ENCODE data around the gene NDUFS2.

The NDUFS2 gene

DNA sequence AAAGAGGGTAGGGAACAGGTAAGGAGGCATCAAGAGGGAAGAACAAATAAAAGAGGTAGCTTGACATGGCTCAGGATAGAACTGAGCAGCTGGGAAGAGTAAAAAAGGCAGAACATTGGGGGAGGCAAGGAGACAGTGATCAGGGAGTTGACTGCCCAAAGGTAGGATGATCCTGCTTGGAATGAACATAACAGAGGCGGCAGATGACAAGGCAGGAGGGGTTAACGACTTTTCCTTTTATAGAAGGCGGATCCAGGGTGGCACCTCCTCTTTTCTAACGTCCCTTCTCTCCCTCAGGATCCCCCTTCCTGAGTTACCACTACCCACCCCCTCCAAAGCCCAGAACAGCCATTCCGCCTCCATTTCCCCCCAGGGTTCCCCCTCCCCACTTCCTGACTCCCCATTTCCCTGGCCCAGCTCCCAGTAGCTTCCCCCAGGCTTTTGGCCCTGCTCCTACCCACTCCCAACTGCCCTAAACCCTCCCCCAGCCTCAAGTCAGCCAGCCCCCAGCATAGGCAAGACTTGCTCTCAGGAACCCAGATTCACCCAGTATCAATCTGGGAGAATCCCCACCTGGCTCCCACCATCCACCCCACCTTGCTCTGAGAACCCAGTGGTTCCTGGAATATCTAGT lies 2.5 kb upstream of the NDUFS2 start:
- peak in 1 of 2 donors; percentile 39 for DNase-seq (ENCODE audit: low read depth in 2 of 2)
- H3K4me3 ChIP-seq (replicated peaks in 1 of 2; ENCODE audit: low read depth in 2 of 2, low read length in 2 of 2) = peak overlapping the region in 1 of 2 donors; percentile 22
- no peak for TF ChIP-seq CTCF (IDR thresholded peaks at IDR 0.05; ENCODE audit: low read depth, low read length)

GRCh38 chr1:161200421-161200991 lies 1.7 kb upstream of the NDUFS2 start:
- TF ChIP-seq CTCF (IDR thresholded peaks at IDR 0.05; ENCODE audit: low read depth, low read length) = no peak
- no peak overlapping the region for H3K4me3 ChIP-seq (replicated peaks in 1 of 2; ENCODE audit: low read depth in 2 of 2, low read length in 2 of 2)
- peak in 1 of 2 donors; percentile 61 for DNase-seq (ENCODE audit: low read depth in 2 of 2)

DNA sequence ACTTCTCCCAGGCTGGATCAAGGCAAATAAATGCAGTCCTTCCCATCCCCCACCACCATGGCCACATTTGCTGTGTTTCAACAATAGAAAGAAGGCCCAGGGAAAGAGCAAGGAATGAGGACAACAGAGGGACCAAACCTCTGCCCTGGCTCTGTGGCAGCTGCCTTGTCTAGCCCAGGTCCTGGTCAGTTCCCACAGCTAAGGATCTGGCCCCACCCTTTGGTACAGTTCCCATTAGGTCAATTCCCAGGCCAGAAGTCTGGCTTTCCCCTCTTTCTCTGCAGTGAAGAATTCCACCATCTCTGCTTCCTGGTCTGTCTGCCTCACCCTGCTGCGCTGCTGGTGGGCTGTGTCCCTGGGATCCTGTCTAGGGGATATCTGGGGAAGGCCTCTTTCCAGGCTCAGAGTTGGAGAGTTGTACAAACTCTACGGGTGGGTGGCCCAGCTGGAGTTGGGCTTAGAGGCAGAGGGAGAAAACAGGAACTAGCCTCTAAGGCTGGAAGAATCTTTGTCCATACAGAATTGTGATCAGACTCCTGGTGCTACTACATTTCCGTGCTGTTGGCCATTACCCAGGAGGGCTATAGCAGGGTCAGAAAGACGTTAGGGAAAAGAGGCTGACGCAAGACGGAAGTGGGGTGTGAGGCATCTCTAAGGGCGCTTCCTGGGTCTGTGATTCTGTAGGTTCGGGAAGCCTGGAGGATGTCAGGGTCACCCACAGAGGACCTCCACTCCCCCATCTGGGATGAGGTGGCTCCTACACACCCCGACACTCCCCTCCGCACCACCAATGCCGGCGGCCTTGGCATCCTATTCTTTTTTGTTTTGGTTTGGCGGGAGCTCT lies 953 bp upstream of the NDUFS2 start:
- TF ChIP-seq CTCF (IDR thresholded peaks at IDR 0.05; ENCODE audit: low read depth, low read length) = no peak
- H3K4me3 ChIP-seq (replicated peaks in 1 of 2; ENCODE audit: low read depth in 2 of 2, low read length in 2 of 2) = peak overlapping the region; percentile 81 to 92
- peak; percentile 96 to 97 for DNase-seq (ENCODE audit: low read depth in 2 of 2)

GRCh38 chr1:161206411-161207140 lies 4.4 kb downstream of the NDUFS2 start:
- TF ChIP-seq CTCF (IDR thresholded peaks at IDR 0.05; ENCODE audit: low read depth, low read length) = no peak
- no peak overlapping the region for H3K4me3 ChIP-seq (replicated peaks in 1 of 2; ENCODE audit: low read depth in 2 of 2, low read length in 2 of 2)
- peak; percentile 87 to 91 for DNase-seq (ENCODE audit: low read depth in 2 of 2)

DNA sequence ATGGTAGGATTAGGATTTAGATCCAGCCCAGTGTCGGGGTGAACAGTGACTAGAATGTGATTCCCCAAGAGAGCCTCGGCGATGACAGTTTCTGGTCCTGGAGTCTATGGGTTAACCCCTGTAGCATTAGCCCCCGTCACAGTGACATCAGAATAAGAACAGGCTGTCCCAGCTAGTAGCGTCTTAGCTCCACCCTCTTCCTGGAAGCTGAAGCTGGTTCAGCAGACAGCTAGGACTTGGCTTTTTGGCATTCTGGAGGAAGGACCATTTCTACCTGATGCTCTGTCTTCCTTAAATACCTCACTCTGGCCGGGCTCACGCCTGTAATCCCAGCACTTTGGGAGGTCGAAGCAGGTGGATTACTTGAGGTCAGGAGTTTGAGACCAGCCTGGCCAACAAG lies 5.0 kb downstream of the NDUFS2 start:
- peak overlapping the region in 1 of 2 donors; percentile 22 for H3K4me3 ChIP-seq (replicated peaks in 1 of 2; ENCODE audit: low read depth in 2 of 2, low read length in 2 of 2)
- no peak for TF ChIP-seq CTCF (IDR thresholded peaks at IDR 0.05; ENCODE audit: low read depth, low read length)
- peak; percentile 94 to 95 for DNase-seq (ENCODE audit: low read depth in 2 of 2)

GRCh38 chr1:161209790-161210409 lies 7.7 kb downstream of the NDUFS2 start:
- H3K4me3 ChIP-seq (replicated peaks in 1 of 2; ENCODE audit: low read depth in 2 of 2, low read length in 2 of 2) = no peak overlapping the region
- TF ChIP-seq CTCF (IDR thresholded peaks at IDR 0.05; ENCODE audit: low read depth, low read length) = peak; percentile 96
- peak; percentile 81 to 82 for DNase-seq (ENCODE audit: low read depth in 2 of 2)
